ENCODE measurements around the gene PTPN18.

Gene PTPN18

DNA sequence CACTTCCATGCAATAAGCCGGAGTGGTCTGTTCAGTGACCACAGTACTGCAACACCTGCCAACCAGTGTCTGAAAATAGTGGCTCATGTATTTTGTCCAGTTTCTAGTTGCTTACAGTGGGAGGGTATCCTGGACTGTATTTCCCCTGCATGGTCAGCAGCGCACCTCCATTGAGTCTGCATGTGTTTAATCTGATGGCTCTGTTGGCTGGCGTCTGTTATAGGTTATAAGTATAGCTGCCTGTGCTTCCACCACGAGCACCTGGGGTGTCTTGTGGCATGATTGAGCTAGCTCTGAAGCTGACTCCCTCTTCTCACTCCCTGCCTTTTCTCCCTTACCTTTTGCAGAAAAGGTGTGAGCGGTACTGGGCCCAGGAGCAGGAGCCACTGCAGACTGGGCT is 12.9 kb downstream of the PTPN18 start:
- DNase-seq = no peak

DNA sequence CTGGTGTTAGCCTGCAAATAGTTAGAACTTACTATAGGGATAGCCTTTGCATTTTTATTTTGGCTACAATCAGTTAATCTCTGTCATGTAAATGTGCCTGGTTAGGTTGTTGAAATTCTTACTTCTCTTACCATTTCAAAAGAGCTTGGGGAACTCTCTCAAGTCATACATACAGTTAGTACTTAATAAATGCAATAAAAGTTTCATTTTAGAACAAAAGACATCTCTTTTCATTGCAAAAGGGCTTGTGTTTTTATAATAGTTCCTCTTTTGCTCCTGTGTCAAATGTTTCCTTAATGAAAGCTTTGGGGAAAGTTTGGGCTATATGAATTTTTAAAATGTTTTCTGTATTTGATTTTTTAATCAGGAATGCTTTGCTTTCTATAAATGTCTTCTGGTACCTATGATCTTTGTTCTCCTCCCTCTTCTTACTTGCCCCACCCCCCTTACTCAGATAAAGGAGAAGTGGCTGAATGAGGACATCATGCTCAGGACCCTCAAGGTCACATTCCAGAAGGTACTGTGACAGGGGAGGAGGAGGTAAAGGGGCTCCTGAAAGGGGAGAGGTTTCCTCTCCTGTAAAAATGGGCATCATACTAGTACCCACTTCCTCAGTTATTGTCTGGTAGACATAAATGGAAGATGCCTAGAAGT is 13.6 kb downstream of the PTPN18 start:
- no peak for DNase-seq

DNA sequence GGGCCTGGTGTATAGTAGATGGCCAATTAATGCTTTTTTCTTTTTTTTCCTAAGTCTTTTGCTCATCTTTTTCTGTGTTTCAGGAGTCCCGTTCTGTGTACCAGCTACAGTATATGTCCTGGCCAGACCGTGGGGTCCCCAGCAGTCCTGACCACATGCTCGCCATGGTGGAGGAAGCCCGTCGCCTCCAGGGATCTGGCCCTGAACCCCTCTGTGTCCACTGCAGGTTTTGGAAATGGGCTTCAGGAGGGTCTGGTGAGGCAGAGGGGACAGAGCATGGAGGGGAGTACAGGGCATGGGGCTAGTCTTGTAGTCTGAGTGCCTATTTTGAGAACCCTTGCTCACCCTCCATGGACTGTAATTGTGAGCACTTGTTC is 14.1 kb downstream of the PTPN18 start:
- no peak for DNase-seq

DNA sequence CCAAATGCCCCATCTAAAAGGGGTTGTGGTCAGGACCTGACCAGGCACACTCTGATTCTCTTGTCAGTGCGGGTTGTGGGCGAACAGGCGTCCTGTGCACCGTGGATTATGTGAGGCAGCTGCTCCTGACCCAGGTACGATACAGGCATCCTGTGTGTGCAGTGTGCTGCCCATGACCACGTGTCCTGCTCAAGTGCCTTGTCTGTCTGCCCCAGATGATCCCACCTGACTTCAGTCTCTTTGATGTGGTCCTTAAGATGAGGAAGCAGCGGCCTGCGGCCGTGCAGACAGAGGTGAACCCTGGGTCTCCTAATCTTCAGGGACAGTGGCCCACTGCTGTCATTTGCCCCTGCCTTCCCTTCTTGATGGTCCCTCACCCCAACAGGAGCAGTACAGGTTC is 14.6 kb downstream of the PTPN18 start:
- DNase-seq = peak; percentile 57

DNA sequence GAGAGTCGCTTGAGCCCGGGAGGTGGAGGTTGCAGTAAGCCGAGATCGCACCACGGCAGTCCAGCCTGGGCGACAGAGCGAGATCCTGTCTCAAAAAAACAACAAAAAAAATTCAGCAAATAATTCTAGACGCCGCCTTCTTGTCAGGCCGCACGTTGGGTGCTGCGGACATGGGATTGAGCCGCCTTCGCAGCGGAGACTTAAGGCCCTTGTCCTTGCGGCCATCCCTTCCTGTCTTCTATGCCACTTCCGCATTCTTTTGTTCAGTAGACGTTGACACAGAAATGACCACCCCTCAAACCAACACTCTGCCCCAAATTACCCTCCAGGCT is 15.8 kb downstream of the PTPN18 start:
- no peak for DNase-seq

DNA sequence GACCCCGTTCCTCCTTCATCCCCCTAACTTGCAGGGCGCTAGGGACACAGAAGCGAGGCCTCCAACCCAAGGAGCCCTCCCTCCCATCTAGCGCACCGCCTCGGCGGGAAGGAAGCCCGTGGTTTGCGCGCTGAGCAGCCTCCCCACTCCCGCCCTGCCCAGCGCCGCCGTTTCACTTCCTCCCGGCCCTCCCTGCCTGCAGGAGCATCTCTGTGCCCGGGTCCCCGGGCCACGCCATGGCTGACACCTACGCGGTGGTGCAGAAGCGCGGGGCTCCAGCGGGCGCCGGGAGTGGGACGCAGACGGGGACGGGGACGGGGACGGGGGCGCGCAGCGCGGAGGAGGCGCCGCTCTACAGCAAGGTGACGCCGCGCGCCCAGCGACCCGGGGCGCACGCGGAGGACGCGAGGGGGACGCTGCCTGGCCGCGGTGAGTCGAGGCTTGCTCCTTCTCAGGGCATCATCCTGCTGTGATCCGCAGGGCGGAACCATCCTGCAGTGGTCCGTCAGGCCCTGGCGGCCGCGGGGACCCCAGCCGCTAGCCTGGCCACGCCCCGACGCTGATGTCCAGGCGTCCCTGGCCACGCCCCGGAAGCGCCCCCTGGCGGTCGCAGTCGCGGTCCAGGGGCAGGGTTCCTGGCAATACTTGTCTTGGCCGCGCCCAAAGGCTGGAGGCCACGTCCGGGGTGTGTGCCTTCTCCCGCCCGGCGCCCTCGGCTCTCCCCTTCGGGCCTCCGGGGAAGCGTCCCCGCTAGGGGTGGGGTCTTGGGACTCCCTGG is 16.4 kb downstream of the PTPN18 start:
- peak; percentile 86 for DNase-seq

DNA sequence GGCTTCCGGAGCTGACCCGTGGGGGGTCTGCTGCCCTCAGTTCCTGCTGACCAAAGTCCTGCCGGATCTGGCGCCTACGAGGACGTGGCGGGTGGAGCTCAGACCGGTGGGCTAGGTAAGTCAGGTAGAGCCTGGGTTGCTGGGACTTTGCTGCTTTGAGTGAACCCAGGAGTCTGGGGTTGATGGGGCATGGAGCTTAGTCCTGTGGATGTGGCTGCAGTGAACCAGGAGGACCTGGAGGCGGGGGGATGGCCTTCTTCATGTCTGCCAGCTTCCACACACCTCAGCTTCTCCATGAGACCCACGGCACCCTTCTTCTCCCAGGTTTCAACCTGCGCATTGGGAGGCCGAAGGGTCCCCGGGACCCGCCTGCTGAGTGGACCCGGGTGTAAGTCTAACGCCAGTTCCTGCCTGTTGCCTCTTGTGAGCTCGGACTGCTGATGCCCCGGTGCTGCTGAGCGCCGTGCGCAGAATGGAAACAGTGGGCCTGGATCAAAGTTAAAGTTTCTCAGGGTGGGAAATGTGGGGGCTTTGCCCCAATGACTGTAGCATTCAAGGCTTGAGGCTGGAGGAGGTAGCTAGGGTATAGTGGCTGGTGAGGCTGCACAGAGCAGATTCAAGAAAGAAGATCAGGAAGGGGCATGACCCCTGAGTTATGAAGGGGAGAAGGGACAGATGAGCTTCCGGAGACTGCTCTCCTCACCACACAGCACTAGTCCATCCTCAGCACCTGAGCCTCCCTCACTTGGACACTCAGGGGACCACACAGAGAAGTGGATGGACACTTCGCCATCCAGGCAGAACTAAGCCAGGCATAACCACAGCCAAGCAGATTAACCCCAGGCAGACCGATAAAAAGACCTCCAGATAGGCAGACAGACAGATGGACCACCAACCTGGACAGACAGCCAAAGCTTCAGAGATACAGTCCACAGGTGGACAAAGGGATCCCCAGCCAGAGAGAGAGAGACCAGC is 17.3 kb downstream of the PTPN18 start:
- DNase-seq = no peak

DNA sequence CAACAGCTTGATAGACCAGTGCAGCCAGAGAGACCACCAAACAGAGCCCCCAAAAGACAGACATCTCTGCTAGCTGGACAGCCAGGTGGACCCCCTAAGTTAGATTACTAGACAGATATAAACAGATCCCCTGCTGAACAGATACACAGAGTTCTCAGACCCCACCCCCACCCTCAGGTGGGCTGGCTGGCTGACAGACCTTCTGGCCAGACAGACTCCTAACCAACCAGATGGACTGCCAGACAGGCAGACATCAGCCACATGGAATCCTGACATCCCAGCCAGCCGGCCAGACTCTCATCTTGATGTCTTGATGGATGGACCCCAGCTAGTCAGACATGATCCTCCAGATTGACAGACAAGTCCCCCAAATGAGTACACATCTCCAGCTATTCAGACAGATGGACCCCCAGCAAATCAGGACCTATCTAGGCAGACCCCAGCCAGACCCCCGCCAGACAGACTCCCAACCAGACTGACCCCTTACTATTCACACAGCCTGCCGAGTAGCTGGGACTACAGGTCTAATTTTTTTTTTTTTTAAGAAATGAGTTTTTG is 18.0 kb downstream of the PTPN18 start:
- DNase-seq = no peak

DNA sequence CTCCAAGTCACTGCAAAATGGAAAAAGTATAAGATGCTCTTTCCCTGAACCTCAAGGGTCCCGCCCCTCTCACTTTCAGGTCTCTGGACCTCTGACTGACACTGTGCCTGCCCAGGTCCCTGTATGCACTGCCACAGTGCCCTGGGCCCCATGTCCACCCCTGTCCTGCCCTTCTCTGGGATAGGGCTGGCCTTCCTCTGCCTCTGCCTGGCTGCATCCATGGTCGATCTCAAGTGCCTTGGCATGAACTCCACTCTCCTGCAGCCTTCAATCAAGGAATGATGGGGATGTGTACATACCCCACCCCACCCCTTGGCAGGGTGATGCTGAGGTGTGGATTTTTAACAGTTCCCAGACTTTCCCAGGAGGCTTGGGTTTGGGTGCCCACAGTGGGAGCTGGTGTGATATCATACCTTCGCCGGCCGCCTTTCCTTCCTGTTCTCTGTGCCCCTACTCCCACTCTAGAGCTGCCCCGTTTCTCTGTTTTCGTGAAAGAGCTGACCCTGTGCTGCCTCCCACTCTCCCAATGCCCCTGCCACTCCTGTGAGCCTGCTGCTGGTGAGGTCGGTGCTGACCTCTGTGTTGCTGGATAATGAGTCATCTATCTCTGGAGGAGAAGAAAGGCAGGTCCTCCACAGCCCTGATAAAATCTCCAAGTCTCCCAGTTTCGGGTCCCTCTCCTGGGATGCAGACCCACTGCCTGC is 18.9 kb downstream of the PTPN18 start:
- DNase-seq = no peak

DNA sequence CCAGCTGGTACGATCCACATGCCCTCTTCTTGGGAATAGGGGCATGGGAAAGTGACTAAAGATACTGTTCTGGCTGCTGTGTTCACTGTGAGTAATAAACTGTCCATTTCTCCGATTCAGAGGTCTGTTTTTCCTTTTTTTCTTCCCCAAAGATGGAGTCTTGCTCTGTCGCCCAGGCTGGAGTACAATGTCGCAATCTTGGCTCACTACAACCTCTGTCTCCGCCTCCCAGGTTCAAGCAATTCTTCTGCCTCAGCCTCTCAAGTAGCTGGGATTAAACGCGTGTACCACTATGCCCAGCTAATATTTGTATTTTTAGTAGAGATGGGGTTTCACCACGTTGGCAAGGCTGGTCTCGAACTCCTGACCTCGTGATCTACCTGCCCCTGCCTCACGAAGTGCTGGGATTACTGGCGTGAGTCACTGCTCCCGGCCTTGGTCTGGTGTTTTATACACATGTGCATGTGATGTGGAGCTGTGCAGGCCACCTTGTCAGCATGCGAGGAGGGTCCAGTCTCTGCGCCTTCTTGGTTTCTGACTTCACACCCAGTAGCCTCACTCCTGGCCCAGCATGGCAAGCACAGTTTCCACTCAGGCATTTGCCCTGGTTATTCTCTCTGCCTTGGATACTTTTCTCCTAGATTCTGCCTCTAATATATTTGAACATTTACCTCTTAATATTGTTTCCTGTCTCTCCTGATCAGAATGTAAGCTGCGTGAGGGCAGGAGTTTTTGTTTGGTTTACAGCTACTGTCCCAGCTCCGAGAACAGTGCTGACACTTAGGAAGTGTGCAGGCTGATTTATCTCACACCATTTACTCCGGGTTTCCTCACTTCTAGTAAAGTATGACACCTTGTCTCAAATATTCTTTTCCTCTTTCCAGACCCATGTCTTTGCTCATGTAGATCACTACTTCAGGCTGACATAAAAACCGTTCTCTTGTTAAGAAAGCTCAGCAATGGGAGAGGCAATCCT is 19.7 kb downstream of the PTPN18 start:
- DNase-seq = no peak

DNA sequence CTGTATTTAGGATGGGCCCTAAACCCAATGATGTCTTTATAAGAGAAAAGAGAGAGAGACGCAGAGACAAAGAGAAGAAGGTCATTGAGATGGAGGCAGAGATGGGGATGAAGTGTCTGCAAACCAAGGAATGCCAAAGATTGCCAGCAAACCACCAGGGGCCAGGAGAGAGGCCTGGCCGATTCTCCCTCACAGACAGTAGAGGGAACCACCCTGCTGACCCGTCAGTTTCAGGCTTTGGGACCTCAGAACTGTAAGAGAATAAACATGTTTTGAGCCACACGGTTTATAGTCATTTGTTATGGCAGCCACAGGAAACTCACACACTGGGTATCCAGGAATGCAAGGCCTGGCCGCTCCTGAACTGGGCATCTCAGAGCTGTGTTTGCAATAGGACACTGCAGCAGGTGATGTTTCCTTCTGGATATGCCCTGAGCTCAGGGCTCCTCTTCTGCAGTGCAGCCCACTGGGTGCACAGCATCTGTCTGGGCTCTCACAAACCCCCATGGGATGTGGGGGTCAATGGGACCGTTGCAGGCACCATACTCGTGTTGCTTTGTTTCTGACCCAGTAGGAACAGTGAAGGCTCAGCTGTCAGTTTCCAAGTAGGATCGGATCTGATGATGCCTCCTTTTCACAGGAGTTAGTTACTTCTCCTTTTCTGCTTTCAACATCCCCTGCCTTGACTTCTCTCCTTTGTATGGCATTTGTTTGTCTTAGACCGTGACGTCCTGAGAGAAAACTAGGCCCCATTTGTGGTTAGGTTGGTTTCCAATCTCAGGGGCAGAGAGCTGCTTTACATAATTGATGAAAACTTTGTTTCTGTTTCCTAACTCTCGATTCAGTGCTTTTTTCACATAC is 20.8 kb downstream of the PTPN18 start:
- DNase-seq = no peak

DNA sequence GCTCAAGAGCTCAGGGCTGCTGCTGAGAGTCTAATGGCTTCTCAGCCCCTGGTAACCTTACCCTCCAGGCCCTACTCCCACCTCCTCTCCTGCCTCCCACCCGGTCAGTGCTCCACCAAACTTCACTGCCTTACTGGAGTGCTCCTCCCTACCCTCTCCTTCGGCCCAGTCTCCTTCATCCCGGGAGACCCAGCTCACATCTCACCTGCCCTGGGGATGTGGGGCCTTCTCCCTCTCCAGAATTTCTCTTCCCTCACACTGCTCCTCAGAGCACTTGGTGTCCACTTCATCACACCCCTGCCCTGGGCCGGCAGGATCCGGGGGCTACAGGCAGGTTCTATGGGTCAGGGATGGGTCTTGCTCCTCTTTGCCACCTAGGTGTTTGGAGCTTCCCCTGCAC is 21.6 kb downstream of the PTPN18 start:
- DNase-seq = no peak

DNA sequence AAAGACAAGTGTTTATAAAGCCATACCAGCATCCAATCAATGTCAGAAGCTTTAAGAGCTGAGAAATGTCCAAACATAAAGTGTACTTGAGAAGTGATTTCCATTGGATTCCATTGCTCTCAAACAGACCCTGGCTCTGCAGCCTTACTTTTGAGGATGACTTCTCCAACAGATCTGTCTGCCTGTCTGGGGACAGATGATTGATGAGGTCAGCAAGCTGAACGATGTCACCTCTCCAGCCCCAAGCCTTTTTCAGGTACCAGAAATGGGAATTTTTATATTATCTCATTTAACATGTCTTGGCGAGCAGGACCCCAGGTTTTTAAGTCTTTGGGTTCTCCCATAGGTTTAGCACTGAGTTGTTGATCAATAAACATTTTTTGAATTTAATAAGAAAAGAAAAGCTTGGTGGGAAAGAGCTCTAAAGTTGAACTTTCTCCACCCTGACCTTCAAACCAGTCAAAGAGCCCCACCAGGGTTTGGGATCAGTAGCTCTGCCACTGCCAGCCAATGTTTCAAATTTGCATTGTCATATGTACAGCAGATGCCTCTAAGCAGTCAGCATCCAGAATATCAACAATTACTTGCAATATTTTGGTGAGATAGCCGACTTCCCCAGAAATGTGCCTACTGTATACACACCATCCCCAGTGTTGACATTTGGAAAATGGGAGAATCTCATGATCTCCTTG is 22.5 kb downstream of the PTPN18 start:
- no peak for DNase-seq

DNA sequence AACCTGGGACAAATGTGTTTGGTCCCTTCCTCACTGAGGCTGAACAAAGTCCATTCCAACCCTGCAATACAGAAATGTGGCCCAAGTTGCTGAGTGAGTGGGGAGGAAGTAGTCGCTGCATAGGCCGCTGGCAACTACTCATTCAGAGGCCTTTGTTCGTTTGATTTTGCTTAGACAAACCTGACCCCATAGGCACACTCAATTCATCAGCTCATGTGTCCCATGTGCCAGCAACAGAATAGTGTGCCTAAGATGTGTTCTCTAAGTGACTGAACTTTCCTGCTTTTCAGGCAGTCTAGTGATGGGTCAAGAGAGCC is 23.0 kb downstream of the PTPN18 start:
- DNase-seq = no peak

DNA sequence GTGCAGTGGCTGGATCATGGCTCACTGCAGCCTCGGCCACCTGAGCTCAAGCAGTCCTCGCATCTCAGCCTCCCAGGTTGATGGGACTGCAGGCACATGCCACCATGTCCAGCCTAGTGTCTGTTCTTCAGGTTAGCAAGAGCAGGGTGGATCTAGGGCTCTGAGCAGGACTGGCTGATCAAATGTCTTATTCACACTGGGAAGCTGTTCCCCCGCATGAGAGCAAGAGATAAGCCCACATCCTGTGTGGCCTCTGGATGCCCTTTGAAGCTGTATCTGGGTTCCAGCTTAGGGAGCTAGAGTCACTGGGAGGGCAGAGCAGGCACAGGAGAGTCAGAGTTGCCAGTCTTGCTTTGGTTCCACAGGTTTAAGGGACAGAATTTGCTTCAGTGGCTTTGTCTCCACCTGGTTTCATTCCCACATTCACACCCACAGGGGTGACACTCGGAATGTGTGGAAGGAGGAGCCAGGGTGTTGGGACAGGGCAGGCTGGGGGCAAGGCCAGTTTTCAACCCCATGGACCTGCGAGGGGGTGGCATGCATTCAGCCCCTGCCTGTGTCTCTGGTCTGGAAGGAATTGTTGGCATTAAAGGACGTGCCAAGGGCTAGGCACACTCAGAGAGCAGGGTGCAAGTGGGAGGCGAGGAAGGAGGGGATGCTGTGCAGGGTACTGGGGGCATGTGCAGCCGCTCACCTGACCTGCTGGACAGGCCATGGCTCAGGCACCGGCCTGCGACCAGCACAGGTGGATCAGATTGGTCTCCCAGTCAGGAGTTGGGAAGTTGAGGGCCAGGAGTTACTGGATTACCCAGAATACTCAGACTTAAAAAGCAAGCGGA is 24.5 kb downstream of the PTPN18 start:
- no peak for DNase-seq

DNA sequence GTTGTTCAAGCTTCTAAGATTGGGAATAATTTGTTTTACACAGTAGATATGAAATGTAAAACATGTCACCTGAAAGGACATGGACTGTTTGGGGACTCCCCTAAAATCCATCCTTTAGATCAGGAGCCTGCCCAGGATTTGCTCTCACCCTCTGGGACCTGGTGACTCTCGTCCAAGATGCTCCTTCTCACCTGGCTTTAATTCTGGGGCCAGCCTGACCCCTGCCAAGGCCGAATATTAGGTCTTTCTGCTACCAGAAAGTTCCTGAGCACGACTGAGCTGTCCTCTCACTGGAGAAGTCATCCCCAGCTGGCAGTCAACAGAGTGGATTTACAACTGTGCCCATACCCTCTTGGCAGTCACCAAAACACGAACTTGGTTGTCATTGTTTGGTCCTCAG is 25.3 kb downstream of the PTPN18 start:
- no peak for DNase-seq

DNA sequence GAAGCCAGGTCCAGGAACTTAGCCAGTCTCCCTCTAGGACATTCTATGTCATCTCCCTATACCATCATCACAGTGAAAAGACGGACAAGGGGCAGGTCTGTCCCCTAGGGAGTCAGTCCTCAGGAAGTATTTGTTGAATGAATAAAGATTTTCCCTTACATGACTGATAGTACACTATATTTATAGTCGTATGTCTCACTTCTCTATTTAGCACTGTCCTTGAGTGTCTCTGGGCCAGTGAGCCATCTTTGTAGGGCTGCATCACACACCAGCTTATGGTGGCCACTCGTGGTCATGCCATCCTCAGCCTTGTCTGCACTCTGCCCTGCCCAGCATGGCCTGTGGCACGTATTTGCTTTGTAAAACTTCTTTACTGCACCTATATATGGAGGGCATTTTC is 25.8 kb downstream of the PTPN18 start:
- DNase-seq = no peak

DNA sequence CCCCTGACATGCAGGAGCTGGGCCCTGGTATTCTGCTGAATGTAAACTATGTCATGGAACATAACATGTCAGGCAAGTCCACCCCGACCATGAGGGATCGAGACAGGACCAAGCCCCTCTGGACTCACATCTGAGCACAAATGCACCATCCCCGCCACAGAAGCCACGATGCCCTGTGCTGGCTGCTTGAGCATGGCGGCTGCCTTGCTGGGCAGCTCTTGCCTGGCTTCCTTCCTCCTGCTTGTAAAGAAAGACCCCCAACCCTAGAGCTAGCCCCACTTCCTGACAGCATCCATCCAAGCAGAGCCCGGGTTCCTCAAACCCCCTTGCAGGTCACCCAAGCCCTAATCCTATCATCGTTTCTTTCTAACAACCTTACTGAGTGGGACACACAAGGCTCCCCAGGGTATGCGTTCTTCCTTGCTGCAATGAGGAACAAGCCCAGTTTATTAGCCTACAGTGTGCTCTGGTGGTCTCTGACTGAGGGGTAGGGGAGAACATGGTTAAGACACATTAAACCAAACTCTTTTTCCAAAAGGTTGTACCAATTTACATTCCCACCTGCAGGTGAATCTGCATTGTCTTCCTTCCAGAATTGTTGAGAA is 26.6 kb downstream of the PTPN18 start:
- no peak for DNase-seq

DNA sequence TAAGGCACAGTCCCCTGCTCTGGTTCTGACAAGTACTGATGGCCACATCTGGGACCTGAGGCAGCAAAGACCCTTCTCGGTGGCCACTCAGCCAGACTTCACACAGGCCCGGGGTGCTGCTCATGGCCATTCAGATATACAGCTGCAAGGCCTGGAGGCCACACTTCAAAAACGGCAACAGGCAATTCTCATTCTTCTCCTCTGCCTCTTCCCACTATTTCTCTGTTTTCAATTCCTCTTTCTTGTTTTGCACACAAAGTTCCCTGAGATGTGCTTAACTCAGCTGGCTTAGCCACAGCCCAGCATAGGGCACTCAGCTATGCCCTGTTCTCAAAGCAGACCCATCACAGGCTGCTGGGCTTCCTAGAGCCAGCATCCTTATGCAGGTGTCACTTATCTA is 29.9 kb downstream of the PTPN18 start:
- DNase-seq = no peak

All from stimulated activated CD4-positive, alpha-beta T cell treated with anti-CD3 and anti-CD28 coated beads, Interleukin-15, amount 100 ng/mL, for 24 hours (primary cell).